ENCODE measurements around the gene EDA. TPM values are rescaled to one million over a fixed set of nuclear protein-coding genes. Genes with fewer than 3 reads are reported as not detected.
"Not testable (repeated sequence)": the region's sequence is repeated elsewhere in the genome, so short reads cannot be mapped to it uniquely, and the experiment has no call there.

EDA gene
- total RNA-seq, 2 experiments from 2014 or later, result 4.9 to 5.4 TPM

GRCh38 chrX:69762340-69762739 lies 146.4 kb downstream of the EDA start:
- no peak overlapping the region for H3K4me3 Mint-ChIP-seq
- H3K36me3 Mint-ChIP-seq (ENCODE audit: low read depth), result no peaks in the 10 kb centered on the region
- H3K27ac Mint-ChIP-seq, result no peak overlapping the region
- H3K27me3 Mint-ChIP-seq, result no peaks in the 10 kb centered on the region
- no peak for DNase-seq
- H3K9me3 Mint-ChIP-seq, result no peaks in the 10 kb centered on the region
- POLR2A ChIA-PET, result no interaction called here
- CTCF ChIA-PET, result no interaction called here
- no peaks in the 10 kb centered on the region for H3K4me1 Mint-ChIP-seq

- H3K36me3 Mint-ChIP-seq (ENCODE audit: low read depth), result no peaks in the 10 kb centered on the region
- CTCF ChIA-PET, result no interaction called here
- no peak overlapping the region for H3K4me3 Mint-ChIP-seq
- DNase-seq, result no peak
- POLR2A ChIA-PET, result no interaction called here
- H3K27ac Mint-ChIP-seq, result no peak overlapping the region
- peaks cover 4% of the 10 kb centered on the region for H3K9me3 Mint-ChIP-seq
- H3K4me1 Mint-ChIP-seq, result no peaks in the 10 kb centered on the region
- no peaks in the 10 kb centered on the region for H3K27me3 Mint-ChIP-seq
Measured at GRCh38 chrX:69793260-69793935, 177.5 kb downstream of the EDA start.

- CTCF ChIA-PET, result no interaction called here
- Mint-ChIP-seq H3K4me3 (no peak overlapping the region), H3K27ac (no peak overlapping the region)
Measured at GRCh38 chrX:69795702-69796101, 179.8 kb downstream of the EDA start.

GRCh38 chrX:69807400-69807799 lies 191.5 kb downstream of the EDA start:
- ChIA-PET CTCF (no interaction called here), POLR2A (no interaction called here)
- Mint-ChIP-seq H3K9me3 (no peaks in the 10 kb centered on the region), H3K27me3 (no peaks in the 10 kb centered on the region), H3K36me3 (ENCODE audit: low read depth) (no peaks in the 10 kb centered on the region), H3K27ac (no peak overlapping the region), H3K4me1 (peaks cover 19% of the 10 kb centered on the region), H3K4me3 (no peak overlapping the region)
- no peak for DNase-seq

More at GRCh38 chrX:69795702-69796101, 179.8 kb downstream of the EDA start:
- POLR2A ChIA-PET, result no interaction called here
- Mint-ChIP-seq H3K27me3 (no peaks in the 10 kb centered on the region), H3K4me1 (no peaks in the 10 kb centered on the region), H3K9me3 (peaks cover 4% of the 10 kb centered on the region), H3K36me3 (ENCODE audit: low read depth) (no peaks in the 10 kb centered on the region)
- DNase-seq, result no peak

GRCh38 chrX:69808375-69808774 lies 192.5 kb downstream of the EDA start:
- ChIA-PET CTCF (no interaction called here), POLR2A (no interaction called here)
- H3K27ac Mint-ChIP-seq, result no peak overlapping the region
- no peak for DNase-seq
- peaks cover 19% of the 10 kb centered on the region for H3K4me1 Mint-ChIP-seq
- H3K27me3 Mint-ChIP-seq, result no peaks in the 10 kb centered on the region
- no peaks in the 10 kb centered on the region for H3K36me3 Mint-ChIP-seq (ENCODE audit: low read depth)
- H3K9me3 Mint-ChIP-seq, result no peaks in the 10 kb centered on the region
- no peak overlapping the region for H3K4me3 Mint-ChIP-seq

- Mint-ChIP-seq H3K27me3 (no peaks in the 10 kb centered on the region), H3K4me3 (no peak overlapping the region), H3K27ac (no peak overlapping the region), H3K9me3 (no peaks in the 10 kb centered on the region), H3K4me1 (peaks cover 8% of the 10 kb centered on the region), H3K36me3 (ENCODE audit: low read depth) (no peaks in the 10 kb centered on the region)
- CTCF ChIA-PET, result no interaction called here
- no peak for DNase-seq
- POLR2A ChIA-PET, result no interaction called here
Measured at GRCh38 chrX:69813677-69814076, 197.8 kb downstream of the EDA start.

GRCh38 chrX:69815063-69815462 lies 199.2 kb downstream of the EDA start:
- Mint-ChIP-seq H3K27ac (no peak overlapping the region), H3K9me3 (no peaks in the 10 kb centered on the region), H3K4me3 (no peak overlapping the region), H3K27me3 (no peaks in the 10 kb centered on the region), H3K4me1 (peaks cover 8% of the 10 kb centered on the region), H3K36me3 (ENCODE audit: low read depth) (no peaks in the 10 kb centered on the region)
- POLR2A ChIA-PET, result no interaction called here
- CTCF ChIA-PET, result no interaction called here
- DNase-seq, result no peak

- H3K9me3 Mint-ChIP-seq, result no peaks in the 10 kb centered on the region
- H3K4me1 Mint-ChIP-seq, result peaks cover 8% of the 10 kb centered on the region
- H3K27ac Mint-ChIP-seq, result no peak overlapping the region
- H3K36me3 Mint-ChIP-seq (ENCODE audit: low read depth), result no peaks in the 10 kb centered on the region
- H3K4me3 Mint-ChIP-seq, result no peak overlapping the region
- H3K27me3 Mint-ChIP-seq, result no peaks in the 10 kb centered on the region
- ChIA-PET POLR2A (no interaction called here), CTCF (no interaction called here)
- no peak for DNase-seq
Measured at GRCh38 chrX:69815519-69815918, 199.6 kb downstream of the EDA start.

- H3K27ac Mint-ChIP-seq, result no peak overlapping the region
- no peak for DNase-seq
- ChIA-PET CTCF (no interaction called here), POLR2A (no interaction called here)
- H3K4me1 Mint-ChIP-seq, result no peaks in the 10 kb centered on the region
- no peaks in the 10 kb centered on the region for H3K27me3 Mint-ChIP-seq
- no peaks in the 10 kb centered on the region for H3K36me3 Mint-ChIP-seq (ENCODE audit: low read depth)
- H3K9me3 Mint-ChIP-seq, result no peaks in the 10 kb centered on the region
- H3K4me3 Mint-ChIP-seq, result no peak overlapping the region
Measured at GRCh38 chrX:69844636-69845035, 228.7 kb downstream of the EDA start.

- DNase-seq; CTCF ChIA-PET; H3K9me3 Mint-ChIP-seq; H3K4me1 Mint-ChIP-seq; H3K27ac Mint-ChIP-seq; H3K36me3 Mint-ChIP-seq (ENCODE audit: low read depth); POLR2A ChIA-PET; H3K27me3 Mint-ChIP-seq; H3K4me3 Mint-ChIP-seq: not testable (repeated sequence)
Measured at GRCh38 chrX:69859999-69860398, 244.1 kb downstream of the EDA start.

- ChIA-PET CTCF (no interaction called here), POLR2A (no interaction called here)
- H3K36me3 Mint-ChIP-seq (ENCODE audit: low read depth), result no peaks in the 10 kb centered on the region
- no peak overlapping the region for H3K4me3 Mint-ChIP-seq
- DNase-seq, result no peak
- H3K9me3 Mint-ChIP-seq, result peaks cover 4% of the 10 kb centered on the region
- no peak overlapping the region for H3K27ac Mint-ChIP-seq
- no peaks in the 10 kb centered on the region for H3K27me3 Mint-ChIP-seq
- H3K4me1 Mint-ChIP-seq, result peaks cover 3% of the 10 kb centered on the region
Measured at GRCh38 chrX:69876221-69876620, 260.3 kb downstream of the EDA start.

GRCh38 chrX:69884210-69884609 lies 268.3 kb downstream of the EDA start:
- H3K4me3 Mint-ChIP-seq, result no peak overlapping the region
- H3K9me3 Mint-ChIP-seq, result no peaks in the 10 kb centered on the region
- no peak for DNase-seq
- POLR2A ChIA-PET, result no interaction called here
- H3K27ac Mint-ChIP-seq, result no peak overlapping the region
- CTCF ChIA-PET, result no interaction called here
- no peaks in the 10 kb centered on the region for H3K36me3 Mint-ChIP-seq (ENCODE audit: low read depth)
- H3K27me3 Mint-ChIP-seq, result no peaks in the 10 kb centered on the region
- peaks cover 3% of the 10 kb centered on the region for H3K4me1 Mint-ChIP-seq

GRCh38 chrX:69896046-69896445 lies 280.1 kb downstream of the EDA start:
- POLR2A ChIA-PET, result no interaction called here
- Mint-ChIP-seq H3K4me3 (no peak overlapping the region), H3K27me3 (no peaks in the 10 kb centered on the region), H3K9me3 (no peaks in the 10 kb centered on the region), H3K27ac (no peak overlapping the region), H3K4me1 (no peaks in the 10 kb centered on the region), H3K36me3 (ENCODE audit: low read depth) (no peaks in the 10 kb centered on the region)
- DNase-seq, result no peak
- CTCF ChIA-PET, result no interaction called here

- no peak for DNase-seq
- Mint-ChIP-seq H3K4me3 (no peak overlapping the region), H3K36me3 (ENCODE audit: low read depth) (no peaks in the 10 kb centered on the region), H3K27me3 (no peaks in the 10 kb centered on the region), H3K4me1 (no peaks in the 10 kb centered on the region), H3K9me3 (no peaks in the 10 kb centered on the region), H3K27ac (no peak overlapping the region)
- POLR2A ChIA-PET, result no interaction called here
- CTCF ChIA-PET, result no interaction called here
Measured at GRCh38 chrX:69900491-69900890, 284.6 kb downstream of the EDA start.

GRCh38 chrX:69906447-69906846 lies 290.5 kb downstream of the EDA start:
- Mint-ChIP-seq H3K4me1 (no peaks in the 10 kb centered on the region), H3K4me3 (no peak overlapping the region), H3K27ac (no peak overlapping the region), H3K27me3 (no peaks in the 10 kb centered on the region), H3K36me3 (ENCODE audit: low read depth) (no peaks in the 10 kb centered on the region), H3K9me3 (no peaks in the 10 kb centered on the region)
- ChIA-PET CTCF (no interaction called here), POLR2A (no interaction called here)
- DNase-seq, result no peak
